Measurements from ENCODE around the gene ABCB10.

- TF ChIP-seq MAFK (IDR thresholded peaks at IDR 0.05; ENCODE audit: partially characterized antibody) (peak; percentile 76), RAD21 (conservative IDR thresholded peaks at IDR 0.05 in 1 of 2, IDR thresholded peaks at IDR 0.05 in 1 of 2) (no peak), POLR2A (IDR thresholded peaks at IDR 0.05; ENCODE audit: low read length) (no peak)
- TF ChIP-seq, protein P1, sequence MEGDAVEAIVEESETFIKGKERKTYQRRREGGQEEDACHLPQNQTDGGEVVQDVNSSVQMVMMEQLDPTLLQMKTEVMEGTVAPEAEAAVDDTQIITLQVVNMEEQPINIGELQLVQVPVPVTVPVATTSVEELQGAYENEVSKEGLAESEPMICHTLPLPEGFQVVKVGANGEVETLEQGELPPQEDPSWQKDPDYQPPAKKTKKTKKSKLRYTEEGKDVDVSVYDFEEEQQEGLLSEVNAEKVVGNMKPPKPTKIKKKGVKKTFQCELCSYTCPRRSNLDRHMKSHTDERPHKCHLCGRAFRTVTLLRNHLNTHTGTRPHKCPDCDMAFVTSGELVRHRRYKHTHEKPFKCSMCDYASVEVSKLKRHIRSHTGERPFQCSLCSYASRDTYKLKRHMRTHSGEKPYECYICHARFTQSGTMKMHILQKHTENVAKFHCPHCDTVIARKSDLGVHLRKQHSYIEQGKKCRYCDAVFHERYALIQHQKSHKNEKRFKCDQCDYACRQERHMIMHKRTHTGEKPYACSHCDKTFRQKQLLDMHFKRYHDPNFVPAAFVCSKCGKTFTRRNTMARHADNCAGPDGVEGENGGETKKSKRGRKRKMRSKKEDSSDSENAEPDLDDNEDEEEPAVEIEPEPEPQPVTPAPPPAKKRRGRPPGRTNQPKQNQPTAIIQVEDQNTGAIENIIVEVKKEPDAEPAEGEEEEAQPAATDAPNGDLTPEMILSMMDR (IDR thresholded peaks at IDR 0.05) = no peak
- TF ChIP-seq, protein P2, sequence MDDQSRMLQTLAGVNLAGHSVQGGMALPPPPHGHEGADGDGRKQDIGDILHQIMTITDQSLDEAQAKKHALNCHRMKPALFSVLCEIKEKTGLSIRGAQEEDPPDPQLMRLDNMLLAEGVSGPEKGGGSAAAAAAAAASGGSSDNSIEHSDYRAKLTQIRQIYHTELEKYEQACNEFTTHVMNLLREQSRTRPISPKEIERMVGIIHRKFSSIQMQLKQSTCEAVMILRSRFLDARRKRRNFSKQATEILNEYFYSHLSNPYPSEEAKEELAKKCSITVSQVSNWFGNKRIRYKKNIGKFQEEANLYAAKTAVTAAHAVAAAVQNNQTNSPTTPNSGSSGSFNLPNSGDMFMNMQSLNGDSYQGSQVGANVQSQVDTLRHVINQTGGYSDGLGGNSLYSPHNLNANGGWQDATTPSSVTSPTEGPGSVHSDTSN (IDR thresholded peaks at IDR 0.05) = no peak
Observed at GRCh38 chr1:229603371-229604005, 45.0 kb upstream of the ABCB10 start.

Measured in A549 (cell line).